HG02970 (cell line): Measurements from ENCODE around the gene SCUBE1.

Experiments
- ATAC-seq: cut with Tn5 transposase; IDR thresholded peaks from one replicate; pipeline ENCODE4 v1.9.1; 2021; ENCODE audit warnings: mild to moderate bottlenecking, moderate library complexity, moderate number of reproducible peaks; ENCODE audit not compliant: unreplicated experiment, low FRiP score

The SCUBE1 gene

GRCh38 chr22:43169310-43170130 lies 173.7 kb downstream of the SCUBE1 start:
- ATAC-seq: no peak

GRCh38 chr22:43168471-43169309 lies 174.5 kb downstream of the SCUBE1 start:
- ATAC-seq: no peak

DNA sequence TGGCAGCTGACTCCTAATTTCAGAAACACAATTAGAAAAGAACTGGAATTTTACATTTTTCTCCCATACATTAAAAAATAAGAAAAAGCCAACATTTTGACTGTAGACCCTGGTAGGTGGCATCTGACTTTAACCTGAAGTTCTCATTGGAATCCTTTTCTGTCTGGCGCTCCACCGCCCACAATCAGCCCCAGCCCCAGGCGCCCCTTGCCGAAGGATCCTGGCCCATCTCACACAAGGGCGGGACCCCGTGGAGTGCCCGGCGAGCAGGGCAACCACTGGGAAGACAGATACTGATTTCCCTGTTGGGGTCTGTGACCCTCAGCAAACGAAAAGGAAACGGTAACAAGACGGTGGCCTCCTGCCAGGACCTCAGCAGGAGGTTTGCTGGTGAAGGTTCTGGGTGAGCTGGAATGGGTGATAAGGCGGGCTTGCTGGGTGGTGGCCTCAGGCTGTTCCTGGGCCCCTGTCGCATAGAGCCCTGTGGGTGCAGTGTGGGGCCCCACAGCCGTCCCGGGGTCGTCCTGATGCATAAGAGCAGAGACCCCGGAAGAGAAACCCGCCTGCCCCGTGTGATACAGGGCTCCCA lies 176.1 kb downstream of the SCUBE1 start:
- ATAC-seq: no peak

- ATAC-seq: no peak
Measured at GRCh38 chr22:43166132-43166930, 176.8 kb downstream of the SCUBE1 start.

GRCh38 chr22:43164636-43165035 lies 178.5 kb downstream of the SCUBE1 start:
- no peak for ATAC-seq

GRCh38 chr22:43163241-43163795 lies 179.9 kb downstream of the SCUBE1 start:
- no peak for ATAC-seq

GRCh38 chr22:43162412-43163150 lies 180.6 kb downstream of the SCUBE1 start:
- no peak for ATAC-seq

- ATAC-seq: no peak
Measured at GRCh38 chr22:43160497-43161126, 182.6 kb downstream of the SCUBE1 start.

DNA sequence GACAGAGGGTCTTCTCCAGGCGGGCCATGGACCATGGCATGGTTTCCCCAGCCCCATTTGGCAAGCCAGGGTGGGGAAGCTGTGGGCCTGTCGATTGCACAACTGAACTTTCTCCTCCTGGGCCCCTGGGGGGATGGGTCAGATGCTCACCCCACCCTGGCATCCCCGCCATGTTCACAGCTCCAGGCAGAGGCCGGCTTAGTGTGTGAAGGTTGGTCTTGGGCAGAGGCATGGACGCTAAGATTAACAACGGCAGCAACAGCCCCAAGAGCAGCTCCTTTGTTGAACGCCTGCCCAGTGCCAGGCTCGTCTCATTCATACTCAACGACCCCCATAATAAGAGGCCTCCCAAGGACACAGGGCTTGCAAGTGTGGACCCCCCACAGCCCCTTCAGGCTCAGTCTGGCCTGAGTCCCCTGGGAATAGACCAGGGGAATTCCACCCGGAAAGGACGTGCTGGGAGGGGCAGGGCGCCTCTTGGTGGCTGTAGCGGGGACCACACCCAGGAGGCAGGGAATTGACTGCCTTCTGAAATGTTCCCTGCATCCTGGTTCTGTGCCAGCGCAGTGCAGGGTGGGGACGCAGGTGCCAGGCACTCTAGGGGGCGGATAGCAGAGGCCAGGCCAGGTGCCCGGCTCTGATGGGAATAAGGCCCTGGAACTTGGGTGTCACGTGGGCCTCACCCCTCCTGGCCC lies 183.5 kb downstream of the SCUBE1 start:
- ATAC-seq: no peak

DNA sequence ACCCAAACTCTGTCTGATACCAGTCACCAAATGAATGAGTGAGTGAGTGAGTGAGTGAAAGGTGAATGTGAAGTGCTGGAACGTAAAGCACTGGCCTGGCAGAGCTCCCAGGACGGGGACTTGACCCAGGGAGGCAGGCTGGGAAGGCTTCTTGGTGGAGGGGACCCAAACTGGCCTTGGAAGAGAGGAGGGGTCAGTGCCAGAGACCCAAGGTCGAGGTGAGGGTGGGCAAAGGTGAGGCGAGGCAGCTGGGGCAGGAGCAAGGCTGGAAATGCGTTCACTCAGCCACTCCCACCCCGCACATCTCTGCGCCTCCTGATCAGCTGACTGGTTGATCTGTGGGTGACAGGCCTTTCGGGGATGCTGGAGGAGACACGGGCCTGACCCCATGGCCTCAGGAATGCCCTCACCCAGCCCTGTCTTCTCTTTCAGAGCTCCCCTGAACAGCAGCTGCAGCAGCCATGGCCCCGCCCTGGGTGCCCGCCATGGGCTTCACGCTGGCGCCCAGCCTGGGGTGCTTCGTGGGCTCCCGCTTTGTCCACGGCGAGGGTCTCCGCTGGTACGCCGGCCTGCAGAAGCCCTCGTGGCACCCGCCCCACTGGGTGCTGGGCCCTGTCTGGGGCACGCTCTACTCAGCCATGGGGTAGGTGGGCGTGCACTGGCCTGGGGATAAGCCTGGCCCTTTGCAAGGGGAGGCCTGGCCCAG lies 184.2 kb downstream of the SCUBE1 start:
- no peak for ATAC-seq

DNA sequence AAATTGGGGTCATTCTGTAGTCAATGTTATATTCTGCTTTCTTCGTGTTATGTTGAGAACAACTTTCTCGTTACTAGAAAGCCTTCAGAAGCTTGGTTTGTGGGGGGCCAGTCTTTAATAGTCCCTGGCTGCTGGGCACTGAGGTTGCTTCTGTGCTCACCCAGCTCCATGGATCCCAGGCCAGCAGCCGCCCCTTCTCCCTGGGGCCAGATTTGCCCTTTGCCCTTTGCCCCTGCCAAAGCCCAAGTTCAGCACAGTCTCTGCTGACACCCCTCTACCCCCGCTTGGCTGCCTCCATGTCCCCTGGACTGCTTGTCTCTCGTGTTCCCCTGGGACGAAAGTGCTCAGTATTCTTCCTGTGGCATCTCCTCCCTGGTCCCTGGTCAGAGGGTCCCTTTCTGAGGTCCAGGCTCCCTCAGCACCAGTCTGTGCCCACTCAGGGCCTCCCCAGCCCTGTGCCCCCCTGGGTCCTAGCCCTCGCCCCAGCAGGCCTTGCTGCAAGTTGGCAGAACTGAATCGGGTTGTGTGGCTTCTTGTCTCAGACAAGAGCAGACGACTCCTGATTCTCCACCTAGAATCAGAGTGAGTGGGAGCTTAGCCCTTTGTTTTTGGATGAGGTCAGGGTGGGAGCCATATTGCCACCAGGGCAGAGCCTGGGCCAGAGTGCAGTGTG lies 185.2 kb downstream of the SCUBE1 start:
- ATAC-seq: no peak

- no peak for ATAC-seq
Measured at GRCh38 chr22:43156413-43156812, 186.8 kb downstream of the SCUBE1 start.

GRCh38 chr22:43155789-43156188 lies 187.4 kb downstream of the SCUBE1 start:
- ATAC-seq: no peak

GRCh38 chr22:43154887-43155536 lies 188.2 kb downstream of the SCUBE1 start:
- no peak for ATAC-seq

GRCh38 chr22:43153899-43154298 lies 189.3 kb downstream of the SCUBE1 start:
- no peak for ATAC-seq

DNA sequence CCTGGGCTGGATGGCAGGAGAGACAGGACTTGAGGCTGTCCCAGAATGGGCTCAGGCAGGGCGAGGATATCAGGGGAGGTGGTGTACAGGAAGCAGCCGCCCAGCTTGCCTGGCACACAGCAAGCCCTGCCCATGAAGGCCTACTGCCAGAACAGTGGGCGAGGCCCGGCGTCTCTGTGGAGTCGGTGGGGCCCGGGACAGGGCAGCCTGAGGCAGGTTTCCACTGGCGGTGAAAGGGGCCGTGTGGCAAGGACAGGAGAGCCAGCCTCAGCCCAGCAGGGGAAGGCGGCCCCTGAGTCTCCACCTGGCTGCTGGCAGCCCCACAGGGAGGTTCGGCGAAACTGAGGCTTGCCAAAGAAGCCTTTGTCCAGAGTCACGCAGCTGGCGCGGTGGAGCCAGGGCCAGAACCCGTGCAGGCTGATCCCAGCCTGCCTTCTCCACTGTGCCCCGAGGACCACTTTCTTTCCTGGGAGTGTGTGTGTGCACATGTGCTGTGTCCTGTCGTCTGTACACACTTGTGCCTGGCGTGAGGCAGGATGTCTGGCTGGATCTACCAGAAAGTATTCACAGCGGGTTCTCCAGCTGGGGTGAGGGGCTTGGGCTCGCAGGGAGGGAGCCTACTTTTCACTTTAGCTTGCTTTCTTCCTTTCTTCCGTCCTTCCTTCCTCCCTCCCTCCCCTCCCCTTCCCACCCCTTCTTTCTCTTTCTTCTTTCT lies 190.7 kb downstream of the SCUBE1 start:
- ATAC-seq: no peak
